ENCODE data around the gene COQ8B. TPM values are rescaled to one million over a fixed set of nuclear protein-coding genes. Genes with fewer than 3 reads are reported as not detected.
A peak's percentile ranks its signal among the peaks of the same experiment; 100 is the strongest.

COQ8B gene
- total and polyA plus RNA-seq, 11 donors, result 18.2 to 49.7 (median 27.8) TPM

DNA sequence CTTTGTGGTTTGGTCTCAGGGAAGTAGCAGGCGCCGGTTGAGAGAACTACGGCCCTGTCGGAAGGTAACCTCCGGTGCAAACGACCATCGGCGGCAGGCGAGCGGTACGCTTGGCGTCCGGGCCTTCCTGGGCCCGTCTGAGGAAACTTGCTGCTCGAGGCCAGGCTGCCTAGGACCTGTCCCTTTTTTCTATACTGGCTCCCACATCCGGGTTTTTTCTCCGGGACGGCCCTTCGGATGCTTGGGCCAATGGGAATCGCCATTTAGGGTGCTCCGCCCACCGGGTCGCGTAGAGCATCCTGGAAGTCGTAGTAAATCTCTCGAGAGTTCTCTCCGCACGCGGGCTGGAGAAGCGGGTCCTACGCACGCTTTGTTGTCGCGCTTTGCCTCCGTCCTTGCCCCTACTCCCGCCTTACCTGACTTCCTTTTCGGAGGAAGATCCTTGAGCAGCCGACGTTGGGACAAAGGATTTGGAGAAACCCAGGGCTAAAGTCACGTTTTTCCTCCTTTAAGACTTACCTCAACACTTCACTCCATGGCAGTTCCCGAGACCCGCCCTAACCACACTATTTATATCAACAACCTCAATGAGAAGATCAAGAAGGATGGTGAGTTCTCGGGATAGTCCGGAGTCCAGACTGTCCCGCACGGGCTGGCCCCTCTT lies 34.3 kb upstream of the COQ8B start, which contains the start of gene SNRPA:
Gene SNRPA (plus strand): TSS at position 330 of the 664 bp plus-strand sequence. CDS start 206 bp downstream, at position 536.
- Histone ChIP-seq H3K27me3 (no peaks in the 10 kb centered on the region), H3K4me3 (peak within 1 kb of the TSS; percentile 38 to 85 (median 71)), H3K36me3 (peaks cover 0 to 14% (median 4%) of the 10 kb centered on the region in 9 donors), H3K9me3 (no peaks in the 10 kb centered on the region), H3K4me1 (peaks cover 2 to 72% (median 39%) of the 10 kb centered on the region in 12 donors), H3K27ac (peak within 1 kb of the TSS; percentile 90 to 100 (median 96))
- TF ChIP-seq, protein P1, sequence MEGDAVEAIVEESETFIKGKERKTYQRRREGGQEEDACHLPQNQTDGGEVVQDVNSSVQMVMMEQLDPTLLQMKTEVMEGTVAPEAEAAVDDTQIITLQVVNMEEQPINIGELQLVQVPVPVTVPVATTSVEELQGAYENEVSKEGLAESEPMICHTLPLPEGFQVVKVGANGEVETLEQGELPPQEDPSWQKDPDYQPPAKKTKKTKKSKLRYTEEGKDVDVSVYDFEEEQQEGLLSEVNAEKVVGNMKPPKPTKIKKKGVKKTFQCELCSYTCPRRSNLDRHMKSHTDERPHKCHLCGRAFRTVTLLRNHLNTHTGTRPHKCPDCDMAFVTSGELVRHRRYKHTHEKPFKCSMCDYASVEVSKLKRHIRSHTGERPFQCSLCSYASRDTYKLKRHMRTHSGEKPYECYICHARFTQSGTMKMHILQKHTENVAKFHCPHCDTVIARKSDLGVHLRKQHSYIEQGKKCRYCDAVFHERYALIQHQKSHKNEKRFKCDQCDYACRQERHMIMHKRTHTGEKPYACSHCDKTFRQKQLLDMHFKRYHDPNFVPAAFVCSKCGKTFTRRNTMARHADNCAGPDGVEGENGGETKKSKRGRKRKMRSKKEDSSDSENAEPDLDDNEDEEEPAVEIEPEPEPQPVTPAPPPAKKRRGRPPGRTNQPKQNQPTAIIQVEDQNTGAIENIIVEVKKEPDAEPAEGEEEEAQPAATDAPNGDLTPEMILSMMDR (IDR thresholded peaks at IDR 0.05), result no peak
- peak; percentile 0 to 67 for TF ChIP-seq POLR2A (IDR thresholded peaks at IDR 0.05)
- intact Hi-C loops (cut with DNase I), result loop anchor here in 7 of 10 donors (1.0 to 5.0 kb wide), 10 partner anchors 26 to 68 kb away; partner anchors contain the start of genes EGLN2 (in 4 of the 7), COQ8B (in 2 of the 7), ITPKC (in 2 of the 7) and RAB4B (in 2 of the 7)
- DNase-seq (peak; percentile 96 to 98 (median 97)), ATAC-seq (peak; percentile 87 to 89 (median 88))
- 0% methylated on average over 23 to 46 of the region's 46 CpGs for WGBS, 4 donors

DNA sequence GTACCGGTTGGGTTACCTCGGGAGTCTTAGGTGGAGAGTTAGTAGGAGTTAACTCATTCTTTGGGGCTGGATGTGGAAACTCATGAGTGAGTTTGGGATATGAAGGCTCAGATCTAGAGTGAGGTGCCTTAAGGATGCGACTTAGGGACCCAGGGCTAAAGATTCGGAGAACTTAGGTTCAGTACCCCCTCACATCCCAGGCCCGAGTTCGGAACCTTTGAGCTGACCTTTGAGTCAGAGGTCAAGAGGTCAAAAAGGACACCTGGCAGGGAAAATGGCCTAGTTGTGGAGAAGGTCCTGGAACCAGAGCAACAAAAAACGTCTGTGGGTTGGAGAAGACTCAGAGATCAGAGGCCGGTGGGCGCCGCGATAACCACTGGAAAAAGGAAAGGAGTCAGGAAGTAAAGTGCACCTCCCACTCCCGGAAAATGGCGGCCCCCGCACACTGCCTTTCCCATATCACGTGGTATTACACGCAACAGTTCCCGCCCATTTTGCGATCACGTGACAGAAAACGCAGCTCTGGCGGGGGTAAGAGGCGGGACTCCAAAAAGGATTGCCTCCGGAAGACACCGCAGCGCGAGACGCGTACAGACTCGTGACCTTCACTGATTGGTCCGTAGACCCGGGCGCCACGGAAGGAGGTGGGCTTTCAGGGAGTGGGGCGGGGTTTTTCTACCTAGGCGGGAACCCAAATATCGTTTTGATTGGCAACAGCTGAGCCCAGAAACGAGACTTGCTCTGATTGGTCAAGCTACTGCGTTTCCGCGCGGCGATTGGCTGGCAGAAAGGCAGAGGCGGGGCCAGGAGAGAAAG lies 33.6 kb upstream of the COQ8B start, which contains the start of gene ACTMAP:
Gene ACTMAP (minus strand): TSS at position 420 of the 816 bp plus-strand sequence. CDS start 674 bp downstream, outside the sequence.
- ATAC-seq, result peak; percentile 95 to 98 (median 97)
- 0 to 1% (median 1%) methylated on average over 34 to 43 of the region's 43 CpGs for WGBS, 4 donors

GRCh38 chr19:40747536-40747935 lies 30.9 kb upstream of the COQ8B start:
- H3K4me1 ChIP-seq, result peaks cover 2 to 53% (median 24%) of the 10 kb centered on the region in 12 donors
- H3K27me3 ChIP-seq, result no peaks in the 10 kb centered on the region
- H3K4me3 ChIP-seq, result no peak overlapping the region
- 96 to 98% (median 97%) methylated on average over 7 of the region's 7 CpGs for WGBS, 4 donors
- ATAC-seq, result no peak
- H3K9me3 ChIP-seq, result no peaks in the 10 kb centered on the region
- DNase-seq, result no peak
- no peaks in the 10 kb centered on the region for H3K36me3 ChIP-seq
- intact Hi-C loops (cut with DNase I), result no loop called here
- H3K27ac ChIP-seq, result peak overlapping the region in 1 of 12 donors; percentile 97
- no peak for TF ChIP-seq POLR2A (IDR thresholded peaks at IDR 0.05)

More for the DNA sequence above, 33.6 kb upstream of the COQ8B start, which contains the start of gene ACTMAP:
- intact Hi-C loops (cut with DNase I), result loop anchor here in 7 of 10 donors (1.0 to 5.0 kb wide), 10 partner anchors 27 to 69 kb away; partner anchors contain the start of genes EGLN2 (in 4 of the 7), COQ8B (in 2 of the 7), ITPKC (in 2 of the 7) and RAB4B (in 2 of the 7)
- H3K4me3 ChIP-seq, result peak within 1 kb of the TSS; percentile 38 to 85 (median 71)
- peak within 1 kb of the TSS; percentile 90 to 100 (median 96) for H3K27ac ChIP-seq
- peak; percentile 100 for DNase-seq
- peaks cover 0 to 7% (median 0%) of the 10 kb centered on the region in 9 donors for H3K36me3 ChIP-seq
- TF ChIP-seq, protein P1 (IDR thresholded peaks at IDR 0.05), result no peak
- peak; percentile 30 to 81 for TF ChIP-seq POLR2A (IDR thresholded peaks at IDR 0.05)
- no peaks in the 10 kb centered on the region for H3K27me3 ChIP-seq
- peaks cover 2 to 72% (median 37%) of the 10 kb centered on the region in 12 donors for H3K4me1 ChIP-seq
- H3K9me3 ChIP-seq, result no peaks in the 10 kb centered on the region

- ATAC-seq (no peak), DNase-seq (no peak)
- H3K36me3 ChIP-seq, result peaks cover 0 to 4% (median under 1%) of the 10 kb centered on the region in 9 donors
- 79 to 83% (median 80%) methylated on average over 7 of the region's 7 CpGs for WGBS, 4 donors
- H3K4me3 ChIP-seq, result no peak overlapping the region
- H3K27me3 ChIP-seq, result no peaks in the 10 kb centered on the region
- H3K9me3 ChIP-seq, result no peaks in the 10 kb centered on the region
- peaks cover 2 to 57% (median 23%) of the 10 kb centered on the region in 12 donors for H3K4me1 ChIP-seq
- intact Hi-C loops (cut with DNase I), result no loop called here
- TF ChIP-seq, protein P1 (IDR thresholded peaks at IDR 0.05), result no peak
- no peak for TF ChIP-seq POLR2A (IDR thresholded peaks at IDR 0.05)
- H3K27ac ChIP-seq, result no peak overlapping the region
Measured at GRCh38 chr19:40745402-40745780, 28.7 kb upstream of the COQ8B start.

Measured in heart left ventricle (tissue), 16 donors.